Stimulated activated CD4-positive, alpha-beta T cell treated with anti-CD3 and anti-CD28 coated beads, TNF-alpha, amount 100 ng/mL, for 24 hours (primary cell): ENCODE data around the gene PLD6.
"Not testable (repeated sequence)": the region's sequence is repeated elsewhere in the genome, so short reads cannot be mapped to it uniquely, and the experiment has no call there.

Experiments used
- DNase-seq, 3 experiments: peaks; one replicate each; pipeline ENCODE4 v3.0.0-alpha.2; 2020; ENCODE audit warnings: low read depth in 3 of 3

PLD6 gene

GRCh38 chr17:17206124-17206912 lies at the start of gene PLD6:
TSS of gene PLD6 (minus strand) at chr17:17206333. CDS start at chr17:17206286, 47 bp downstream.
- peak; percentile 76 to 90 (median 81) for DNase-seq

- DNase-seq = not testable (repeated sequence)
These were observed 49.6 kb upstream of the PLD6 start for GRCh38 chr17:17255689-17256088.

GRCh38 chr17:17254036-17254435 lies 47.9 kb upstream of the PLD6 start:
- no peak for DNase-seq

- DNase-seq = no peak
These were observed 47.3 kb upstream of the PLD6 start for GRCh38 chr17:17253406-17253805.

- no peak for DNase-seq
These were observed 46.1 kb upstream of the PLD6 start for GRCh38 chr17:17252149-17252661.

GRCh38 chr17:17246879-17247278 lies 40.7 kb upstream of the PLD6 start:
- no peak for DNase-seq

GRCh38 chr17:17243163-17243562 lies 37.0 kb upstream of the PLD6 start:
- no peak for DNase-seq

- DNase-seq = no peak
These were observed 36.1 kb upstream of the PLD6 start for GRCh38 chr17:17242246-17242645.

- no peak for DNase-seq
These were observed 35.5 kb upstream of the PLD6 start for GRCh38 chr17:17241656-17242055.

- DNase-seq = no peak
These were observed 33.7 kb upstream of the PLD6 start for GRCh38 chr17:17239832-17240231.

GRCh38 chr17:17237026-17237799 lies 31.1 kb upstream of the PLD6 start, which contains the start of gene FLCN:
TSS of gene FLCN (minus strand) at chr17:17237168. CDS start at chr17:17228137, 9,031 bp downstream.
- DNase-seq = peak; percentile 79 to 89 (median 85)

- DNase-seq = no peak
These were observed 30.3 kb upstream of the PLD6 start for GRCh38 chr17:17236295-17237025.

GRCh38 chr17:17235212-17236174 lies 29.4 kb upstream of the PLD6 start:
- DNase-seq = no peak

- no peak for DNase-seq
These were observed 26.1 kb upstream of the PLD6 start for GRCh38 chr17:17232303-17232621.

GRCh38 chr17:17231621-17232302 lies 25.6 kb upstream of the PLD6 start:
- DNase-seq = no peak

GRCh38 chr17:17229416-17230384 lies 23.6 kb upstream of the PLD6 start:
- no peak for DNase-seq

GRCh38 chr17:17228521-17229279 lies 22.6 kb upstream of the PLD6 start:
- no peak for DNase-seq
